HTR-8/SVneo (cell line): ENCODE measurements around the gene LPP.
A peak's percentile ranks its signal among the peaks of the same experiment; 100 is the strongest.

Experiments used
- DNase-seq: peaks from one replicate; pipeline ENCODE4 v3.0.0; 2011; ENCODE audit warnings: low spot score, mixed read lengths; ENCODE audit not compliant: insufficient read length
- FAIRE-seq: peaks from 2 replicates; lab custom pipeline; 2011; peaks lifted over from hg19 to GRCh38; lab: Jason Lieb, UNC

The LPP gene

DNA sequence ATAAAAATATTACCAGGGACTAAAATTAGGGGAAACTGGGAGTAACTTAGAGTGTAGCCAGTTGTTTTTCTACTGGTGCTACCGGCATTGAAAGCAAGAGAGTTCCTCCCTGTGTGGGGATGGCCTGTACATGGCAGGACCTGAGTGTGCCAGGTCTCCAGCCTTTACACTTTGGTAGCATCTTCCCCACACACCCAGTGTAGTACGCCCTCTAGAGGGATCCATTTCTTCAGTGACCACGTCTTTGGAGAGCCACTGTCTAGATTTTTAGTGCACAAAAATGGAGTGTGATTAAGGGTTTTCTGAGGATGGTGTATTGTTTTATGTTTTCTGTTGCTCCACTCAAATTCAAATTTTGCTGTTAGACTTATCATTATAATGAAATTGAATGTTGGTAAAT, 510.8 kb downstream of the LPP start:
- DNase-seq, result peak; percentile 9
- peak; percentile 46 for FAIRE-seq

DNA sequence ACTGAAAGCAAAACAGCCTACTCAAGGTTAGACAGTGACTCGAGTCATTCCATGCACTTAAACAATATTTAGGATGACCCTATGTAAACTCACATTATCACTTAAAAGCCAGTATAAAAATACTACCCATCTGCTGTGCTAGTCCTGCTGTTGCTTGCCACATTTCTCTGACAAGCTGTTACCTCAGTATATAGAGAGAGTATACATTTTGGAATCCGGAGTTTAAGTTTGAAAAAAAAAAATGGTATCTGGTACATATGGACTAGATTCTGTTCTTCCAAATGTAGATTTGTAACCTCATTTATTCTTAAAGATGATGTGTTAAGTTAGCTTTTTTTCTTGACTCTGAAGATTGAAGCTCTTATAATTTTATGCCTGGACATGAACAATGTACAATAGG, 514.0 kb downstream of the LPP start:
- FAIRE-seq, result no peak
- no peak for DNase-seq

- FAIRE-seq, result no peak
- no peak for DNase-seq
Measured at GRCh38 chr3:188670446-188670845, 516.5 kb downstream of the LPP start.

GRCh38 chr3:188671971-188672370, 518.0 kb downstream of the LPP start:
- FAIRE-seq (no peak), DNase-seq (no peak)

GRCh38 chr3:188672840-188673239, 518.9 kb downstream of the LPP start:
- no peak for FAIRE-seq
- DNase-seq, result no peak

DNA sequence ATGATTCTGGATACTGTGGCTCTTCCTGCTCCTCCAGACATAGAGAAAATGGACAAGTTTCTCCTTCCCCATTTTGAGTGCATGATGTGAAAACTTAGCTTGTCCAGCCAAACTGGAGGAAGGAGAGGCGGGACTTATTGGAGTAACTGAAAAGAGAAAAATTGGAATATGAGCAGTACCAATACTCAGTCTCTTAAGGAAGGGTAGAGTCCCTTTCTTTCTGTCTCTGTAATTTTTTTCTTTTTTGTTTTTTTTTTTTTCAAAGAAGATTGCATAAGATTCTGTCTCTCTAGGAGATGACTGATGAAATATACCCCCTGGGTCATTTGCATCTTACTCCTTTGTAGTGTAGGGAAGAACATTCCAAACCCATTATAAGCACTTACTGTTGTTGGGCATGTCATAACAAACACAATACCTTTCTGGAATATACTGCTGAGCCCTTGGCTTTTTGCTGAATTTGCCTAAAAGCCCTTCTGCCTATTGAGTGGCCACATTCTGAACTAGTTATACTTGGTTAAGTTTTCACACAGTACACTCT, 519.8 kb downstream of the LPP start:
- FAIRE-seq, result no peak
- peak; percentile 53 for DNase-seq

DNA sequence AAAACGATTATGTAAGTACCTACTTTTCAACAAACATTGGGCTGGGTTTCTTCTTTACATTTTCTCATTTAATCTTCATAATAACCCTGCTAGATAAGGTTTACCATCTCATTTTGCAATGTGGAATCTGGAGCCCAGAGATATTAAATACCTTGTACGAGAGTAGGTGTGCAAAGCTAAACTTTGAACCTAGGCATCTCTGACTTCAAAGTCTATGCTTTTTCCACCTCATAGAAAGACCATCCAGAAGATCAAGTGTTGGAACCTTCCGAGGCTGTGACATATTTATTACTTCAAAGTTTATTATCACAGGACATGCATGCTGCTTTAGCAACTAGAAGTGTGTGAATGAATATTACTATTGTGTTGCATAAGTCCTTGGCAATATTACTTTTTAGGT, 520.6 kb downstream of the LPP start:
- DNase-seq, result no peak
- no peak for FAIRE-seq

DNA sequence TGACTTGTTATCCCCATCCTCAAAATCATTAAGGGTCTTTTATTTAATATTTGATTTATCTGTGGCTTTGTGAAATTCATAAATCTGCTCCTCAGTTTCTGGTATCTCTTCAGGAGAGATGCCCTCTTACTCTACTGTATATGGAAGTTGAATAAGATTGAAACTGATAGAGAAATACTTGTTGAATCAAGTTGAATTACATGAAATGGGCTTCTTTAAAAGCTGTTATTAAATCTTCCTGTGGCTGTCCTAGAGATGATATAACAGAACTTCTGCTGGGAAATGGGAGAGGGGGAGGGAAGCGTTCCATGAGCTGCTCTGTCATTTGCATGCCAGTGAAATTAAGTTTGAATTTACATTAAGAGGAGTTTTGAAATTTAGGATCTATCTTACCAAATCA, 523.4 kb downstream of the LPP start:
- no peak for FAIRE-seq
- no peak for DNase-seq

DNA sequence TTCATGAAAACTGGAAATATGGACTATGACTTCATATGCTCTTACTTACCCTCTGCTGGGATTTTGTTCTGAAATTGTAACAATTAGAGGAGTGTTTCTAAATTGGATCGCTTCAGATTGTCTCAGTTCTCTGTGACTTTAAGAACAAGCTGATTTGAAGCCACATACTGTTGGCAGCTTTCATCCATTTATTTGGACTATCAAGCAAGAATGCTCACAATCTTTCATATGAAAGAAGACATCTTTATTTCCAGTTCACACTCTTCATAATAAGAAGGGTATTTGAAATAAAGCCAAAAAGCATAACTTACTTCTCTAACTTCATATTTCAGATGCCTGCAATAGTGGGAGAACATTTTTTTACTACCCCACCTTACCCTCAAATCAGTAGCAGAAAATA, 526.2 kb downstream of the LPP start:
- FAIRE-seq, result no peak
- DNase-seq, result no peak

DNA sequence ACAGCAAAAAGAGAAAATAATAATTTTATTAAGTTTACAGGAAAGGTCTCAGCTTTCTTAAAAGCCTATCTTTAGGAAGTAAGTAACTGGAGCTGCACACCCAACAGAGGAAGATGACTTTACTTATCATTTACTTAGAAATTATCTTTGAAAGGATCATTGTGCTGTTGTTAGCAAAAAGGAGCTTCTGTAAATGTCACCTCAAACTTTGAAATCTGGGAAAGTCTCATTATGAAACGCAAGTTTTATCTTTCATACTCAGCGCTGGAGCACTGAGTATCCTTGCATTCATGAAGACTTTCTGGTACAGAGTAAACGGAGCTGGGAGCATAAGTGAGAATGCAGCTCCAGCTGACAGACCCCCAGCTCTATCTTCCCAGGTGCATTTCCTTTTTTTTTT, 526.6 kb downstream of the LPP start:
- no peak for FAIRE-seq
- DNase-seq, result no peak

- FAIRE-seq (no peak), DNase-seq (no peak)
Measured at GRCh38 chr3:188682316-188682715, 528.4 kb downstream of the LPP start.

DNA sequence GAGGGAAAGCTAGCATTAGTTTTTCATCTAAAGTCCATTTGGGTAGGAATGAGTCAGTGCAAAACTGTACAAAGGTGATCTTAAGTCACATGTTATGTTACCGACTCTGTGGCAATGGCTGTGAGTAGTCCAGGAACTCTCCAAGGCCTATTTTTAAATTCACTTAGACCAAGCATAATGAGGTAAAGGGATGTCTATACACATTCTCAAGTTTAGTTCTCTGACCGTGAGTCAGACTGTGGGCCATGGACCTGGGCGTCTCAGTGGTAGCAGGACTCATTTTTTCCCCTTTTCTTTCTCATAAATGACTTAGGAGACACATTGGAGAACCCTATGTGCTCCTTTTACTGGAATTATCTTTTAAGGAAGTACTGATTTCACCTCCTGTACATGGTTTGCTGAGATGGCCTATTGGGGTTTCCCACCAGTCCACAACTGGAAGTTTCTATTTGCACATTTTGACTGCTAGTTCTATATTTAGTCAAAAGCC, 529.1 kb downstream of the LPP start:
- no peak for DNase-seq

DNA sequence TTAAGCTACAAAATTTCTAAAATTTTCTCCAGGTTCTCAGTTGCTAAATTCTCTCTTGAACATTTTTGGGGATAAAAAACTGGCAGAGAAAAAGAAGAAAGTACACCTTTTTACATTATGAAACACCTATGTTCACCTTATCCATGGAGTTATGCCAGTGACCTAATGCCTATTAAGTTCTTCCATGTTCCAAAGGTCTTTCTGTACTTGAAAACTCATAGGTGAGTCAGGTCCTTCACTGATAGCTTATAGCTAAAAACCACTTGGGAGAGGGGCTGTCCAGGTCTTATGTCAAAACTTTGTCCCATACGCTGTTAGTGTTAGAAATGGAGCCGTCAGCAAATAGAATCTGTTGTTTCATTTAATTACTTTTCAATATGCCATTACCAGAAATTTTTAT, 530.3 kb downstream of the LPP start:
- no peak for DNase-seq
- no peak for FAIRE-seq

More for the DNA sequence above, 529.1 kb downstream of the LPP start:
- FAIRE-seq, result no peak

DNA sequence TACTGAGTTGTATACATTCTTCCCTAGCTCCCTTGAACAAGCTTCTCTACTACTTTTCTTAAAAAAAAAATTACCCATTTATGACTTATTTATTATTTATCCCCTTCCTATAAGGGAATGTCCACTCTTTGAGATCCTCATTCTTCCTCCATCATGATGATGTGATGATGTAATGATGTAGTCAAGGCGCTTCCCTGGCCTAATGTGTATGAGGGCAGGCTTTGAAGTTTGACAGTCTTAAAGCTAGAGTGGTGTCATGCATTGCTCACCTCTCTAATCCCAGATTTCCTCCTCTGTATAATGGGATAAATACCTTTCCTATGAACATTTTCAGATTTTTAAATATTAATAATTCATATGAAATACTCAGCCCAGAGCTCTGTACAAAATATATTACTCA, 531.8 kb downstream of the LPP start:
- no peak for DNase-seq
- FAIRE-seq, result no peak

- no peak for FAIRE-seq
- no peak for DNase-seq
Measured at GRCh38 chr3:188686324-188686723, 532.4 kb downstream of the LPP start.

- DNase-seq, result no peak
- no peak for FAIRE-seq
Measured at GRCh38 chr3:188687389-188687788, 533.4 kb downstream of the LPP start.

- FAIRE-seq (no peak), DNase-seq (no peak)
Measured at GRCh38 chr3:188689101-188689574, 535.2 kb downstream of the LPP start.

DNA sequence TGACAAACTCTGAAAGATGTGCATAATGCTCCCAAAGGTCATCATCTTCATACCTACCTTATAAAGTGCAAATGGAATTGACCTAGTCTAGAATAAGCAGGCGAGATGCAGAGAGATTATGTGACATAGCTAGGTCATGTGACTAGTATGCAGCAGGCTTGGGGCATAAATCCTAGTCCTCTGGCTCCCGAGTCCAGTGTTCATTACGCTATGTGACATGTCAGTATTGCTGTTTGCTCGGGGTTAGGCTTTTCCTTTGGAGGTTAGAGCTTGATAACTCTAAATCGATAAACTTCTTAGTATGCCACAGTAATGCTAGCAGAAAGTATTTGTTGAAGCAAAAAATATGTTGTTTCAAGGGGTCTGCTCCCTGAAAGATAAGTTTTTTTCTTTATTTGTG, 536.1 kb downstream of the LPP start:
- no peak for DNase-seq
- no peak for FAIRE-seq

GRCh38 chr3:188691004-188691403, 537.0 kb downstream of the LPP start:
- DNase-seq, result no peak
- no peak for FAIRE-seq

DNA sequence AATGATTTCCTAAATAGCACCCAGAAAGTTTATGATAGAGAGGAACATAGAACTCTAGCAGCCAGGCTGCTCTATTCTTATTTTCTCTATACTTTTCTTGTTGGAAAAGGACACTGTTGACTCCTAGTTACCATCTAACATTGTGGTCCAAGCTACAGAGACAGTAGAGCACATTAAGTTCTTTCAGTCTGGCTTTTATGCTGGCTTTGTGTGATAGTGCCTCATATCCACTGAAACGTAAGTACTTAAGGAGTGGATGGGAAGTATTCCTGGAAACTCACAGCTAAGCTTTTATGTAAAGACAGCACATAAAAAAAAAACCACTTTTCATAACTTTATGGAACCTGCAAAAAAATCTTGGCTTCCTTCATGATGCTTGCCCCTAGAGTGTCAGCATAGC, 537.7 kb downstream of the LPP start:
- DNase-seq, result no peak
- no peak for FAIRE-seq

GRCh38 chr3:188692700-188693099, 538.7 kb downstream of the LPP start:
- FAIRE-seq, result no peak
- no peak for DNase-seq

DNA sequence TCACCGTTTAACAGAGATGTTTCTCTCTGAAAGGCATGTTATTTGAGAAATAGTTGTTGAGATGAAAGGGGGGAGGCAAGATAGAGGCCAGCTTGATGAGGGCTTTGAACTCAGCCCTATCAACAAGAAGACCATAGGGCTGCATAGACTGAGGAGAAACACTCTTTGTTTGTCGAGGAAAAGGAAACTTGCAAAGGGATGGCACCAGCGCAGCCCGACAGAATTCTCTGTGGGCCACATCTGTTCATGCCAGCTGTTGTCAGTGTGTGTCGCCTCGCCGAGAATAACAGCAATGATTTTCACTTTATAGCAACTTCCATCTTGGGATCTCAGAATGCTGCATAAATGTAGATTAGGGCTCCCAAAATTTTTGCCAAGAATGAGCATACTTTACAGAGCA, 539.5 kb downstream of the LPP start:
- FAIRE-seq, result no peak

DNA sequence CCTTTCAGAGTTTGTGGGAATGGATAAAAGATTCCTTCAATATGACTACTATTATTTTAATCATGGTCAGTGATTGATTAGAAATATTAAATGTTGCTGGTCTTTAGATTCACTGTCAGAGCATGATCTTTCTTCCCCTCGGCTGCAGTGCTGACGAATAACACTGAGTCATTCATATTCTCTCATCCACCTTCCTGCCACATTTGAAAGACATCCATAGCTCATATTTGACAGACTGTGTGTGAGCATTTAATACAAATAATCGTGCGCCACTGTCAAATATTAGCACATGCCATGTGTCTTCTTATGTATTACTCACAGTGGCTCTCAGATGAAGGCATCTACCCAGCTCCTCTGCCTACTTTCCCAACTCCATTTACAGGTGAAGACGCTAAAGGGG, 541.3 kb downstream of the LPP start:
- FAIRE-seq, result no peak
- no peak for DNase-seq

More for the DNA sequence above, 539.5 kb downstream of the LPP start:
- DNase-seq, result no peak
